ENCODE results near the gene NUDT3.
"Not testable (repeated sequence)": the region's sequence is repeated elsewhere in the genome, so short reads cannot be mapped to it uniquely, and the experiment has no call there.

Gene NUDT3

GRCh38 chr6:34392497-34393190 is at the start of gene NUDT3:
Gene NUDT3, minus strand, starts transcription at chr6:34392669. Its CDS starts 307 bp downstream, at chr6:34392362.
- DNase-seq = peak; percentile 95

DNA sequence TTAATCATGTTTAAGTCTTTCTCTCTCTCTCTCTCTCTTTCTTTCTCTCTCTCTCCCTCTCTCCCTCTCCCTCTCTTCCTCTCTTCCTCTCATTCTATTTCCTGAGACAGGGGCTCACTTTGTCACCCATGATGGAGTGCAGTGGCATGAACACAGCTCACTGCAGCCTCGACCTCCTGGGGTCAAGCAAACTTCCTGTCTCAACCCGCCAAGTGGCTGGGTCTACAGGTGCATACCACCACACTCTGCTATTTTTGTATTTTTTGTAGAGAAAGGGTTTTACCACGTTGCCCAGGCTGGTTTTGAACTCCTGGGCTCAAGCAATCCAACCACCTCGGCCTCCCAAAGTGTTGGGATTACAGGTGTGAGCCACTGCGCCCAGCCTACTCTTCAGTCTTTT is 49.1 kb upstream of the NUDT3 start:
- no peak for DNase-seq

- DNase-seq = no peak
Observed at GRCh38 chr6:34439442-34439841, 47.0 kb upstream of the NUDT3 start.

DNA sequence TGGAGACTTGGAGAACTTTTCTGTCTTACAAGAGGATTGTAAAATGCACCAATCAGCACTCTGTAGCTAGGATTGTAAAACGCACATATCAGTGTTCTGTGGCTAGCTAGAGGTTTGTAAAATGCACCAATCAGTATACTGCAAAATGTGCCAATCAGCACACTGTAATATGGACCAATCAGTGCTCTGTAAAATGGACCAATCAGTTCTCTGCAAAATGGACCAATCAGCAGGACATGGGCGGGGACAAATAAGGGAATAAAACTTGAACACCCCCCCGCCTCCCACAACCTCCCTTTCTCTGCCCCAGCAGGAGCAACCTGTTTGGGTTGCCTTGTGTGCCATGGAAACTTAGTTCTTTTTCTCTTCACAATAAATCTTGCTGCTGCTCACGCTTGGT is 46.2 kb upstream of the NUDT3 start:
- DNase-seq = no peak

DNA sequence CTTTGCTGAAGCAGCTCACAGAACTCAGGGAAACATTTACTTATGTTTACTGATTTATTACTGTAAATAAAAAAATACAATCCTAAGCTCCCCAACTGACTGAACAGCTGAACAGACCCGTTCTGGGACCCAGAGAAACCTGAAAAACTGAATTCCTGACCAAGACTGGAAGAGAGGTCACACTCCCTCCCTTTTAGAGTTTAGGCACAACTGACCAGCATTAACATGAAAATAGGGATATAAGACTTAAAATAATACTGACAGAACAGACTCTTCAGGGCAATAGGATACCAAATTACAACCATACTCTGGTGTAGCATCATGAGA is 45.1 kb upstream of the NUDT3 start:
- DNase-seq = no peak

GRCh38 chr6:34436803-34437643 is 44.6 kb upstream of the NUDT3 start:
- no peak for DNase-seq

DNA sequence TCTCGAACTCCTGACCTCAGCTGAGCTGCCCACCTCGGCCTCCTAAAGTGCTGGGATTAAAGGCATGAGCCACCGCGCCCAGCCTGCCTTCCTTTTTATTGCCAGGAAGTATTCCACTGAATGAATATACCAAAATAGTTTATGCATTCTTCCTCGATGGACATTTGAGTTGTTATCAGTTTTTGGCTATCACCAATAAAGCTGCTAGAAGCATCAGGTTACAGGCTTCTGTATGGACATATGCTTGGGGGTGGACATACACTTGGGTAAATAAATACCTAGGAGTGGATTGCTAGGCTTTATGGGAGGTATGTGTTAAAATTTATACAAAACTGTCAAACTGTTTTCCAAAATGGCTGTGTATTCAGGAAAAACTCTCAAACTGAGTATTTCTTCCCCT is 43.4 kb upstream of the NUDT3 start:
- no peak for DNase-seq

DNA sequence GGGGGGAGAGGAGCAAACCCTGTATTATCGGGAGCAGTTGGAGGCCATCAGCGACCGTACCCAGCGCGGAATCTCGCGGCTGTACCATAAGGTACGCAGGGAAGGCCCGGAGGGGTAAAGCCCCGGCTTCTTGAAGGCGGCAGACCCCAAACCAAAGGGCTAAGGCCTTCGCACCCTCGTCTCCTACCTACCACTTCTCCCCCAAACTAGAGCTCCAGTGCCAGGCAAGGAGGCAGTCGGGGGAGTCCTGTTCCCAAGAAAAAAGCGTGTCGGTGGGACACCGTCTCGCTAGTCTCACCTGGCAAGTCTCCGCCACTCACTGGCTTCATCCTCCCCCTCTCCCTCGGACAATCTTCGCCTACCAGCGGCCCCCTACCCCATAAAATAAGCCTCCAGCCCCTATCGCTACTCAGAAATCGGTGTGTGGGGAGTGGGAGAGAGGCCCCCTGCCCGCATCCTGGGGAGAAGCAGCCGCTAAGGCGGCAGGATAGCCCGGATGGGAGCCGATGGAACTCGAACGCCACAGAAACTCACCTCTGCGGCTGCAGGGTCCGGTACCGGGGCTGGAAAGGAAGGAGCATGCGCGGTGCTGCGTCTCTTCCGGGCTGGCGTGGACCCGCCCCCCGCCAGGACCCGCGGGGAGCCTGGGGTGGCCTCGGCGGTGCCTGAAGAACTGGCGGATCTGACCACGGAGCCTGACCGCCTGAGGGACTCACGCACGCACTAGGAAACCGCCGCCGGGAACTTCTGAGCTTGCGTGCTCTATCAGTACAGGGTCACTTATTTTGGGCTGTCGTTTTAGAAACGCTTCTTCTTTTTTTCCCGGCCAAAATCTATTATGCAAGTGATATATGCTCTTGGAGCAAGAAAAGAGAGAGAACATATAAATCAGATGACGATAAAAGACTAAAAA is 33.3 kb upstream of the NUDT3 start, which contains the start of gene RPS10:
Gene RPS10 (minus strand): TSS at position 572 of the 913 bp plus-strand sequence. CDS start 848 bp downstream, outside the sequence.
- peak; percentile 97 for DNase-seq

DNA sequence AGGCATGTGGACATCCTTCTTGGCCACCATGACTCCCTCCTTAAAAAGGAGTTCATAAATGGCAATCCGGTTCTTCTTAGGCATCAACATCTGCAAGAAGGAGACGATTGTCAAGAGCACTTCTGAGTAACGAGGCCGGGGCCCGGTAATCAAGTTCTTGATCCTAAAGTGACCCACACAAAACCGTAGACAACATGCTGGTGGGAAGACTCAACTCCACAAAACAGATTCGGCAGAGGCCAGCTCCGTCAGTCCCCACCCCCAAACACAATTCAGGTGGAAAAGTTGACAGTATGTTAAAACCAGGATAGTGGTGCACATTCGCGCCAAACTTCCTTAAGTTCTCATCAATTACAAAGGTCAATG is 32.6 kb upstream of the NUDT3 start:
- no peak for DNase-seq

DNA sequence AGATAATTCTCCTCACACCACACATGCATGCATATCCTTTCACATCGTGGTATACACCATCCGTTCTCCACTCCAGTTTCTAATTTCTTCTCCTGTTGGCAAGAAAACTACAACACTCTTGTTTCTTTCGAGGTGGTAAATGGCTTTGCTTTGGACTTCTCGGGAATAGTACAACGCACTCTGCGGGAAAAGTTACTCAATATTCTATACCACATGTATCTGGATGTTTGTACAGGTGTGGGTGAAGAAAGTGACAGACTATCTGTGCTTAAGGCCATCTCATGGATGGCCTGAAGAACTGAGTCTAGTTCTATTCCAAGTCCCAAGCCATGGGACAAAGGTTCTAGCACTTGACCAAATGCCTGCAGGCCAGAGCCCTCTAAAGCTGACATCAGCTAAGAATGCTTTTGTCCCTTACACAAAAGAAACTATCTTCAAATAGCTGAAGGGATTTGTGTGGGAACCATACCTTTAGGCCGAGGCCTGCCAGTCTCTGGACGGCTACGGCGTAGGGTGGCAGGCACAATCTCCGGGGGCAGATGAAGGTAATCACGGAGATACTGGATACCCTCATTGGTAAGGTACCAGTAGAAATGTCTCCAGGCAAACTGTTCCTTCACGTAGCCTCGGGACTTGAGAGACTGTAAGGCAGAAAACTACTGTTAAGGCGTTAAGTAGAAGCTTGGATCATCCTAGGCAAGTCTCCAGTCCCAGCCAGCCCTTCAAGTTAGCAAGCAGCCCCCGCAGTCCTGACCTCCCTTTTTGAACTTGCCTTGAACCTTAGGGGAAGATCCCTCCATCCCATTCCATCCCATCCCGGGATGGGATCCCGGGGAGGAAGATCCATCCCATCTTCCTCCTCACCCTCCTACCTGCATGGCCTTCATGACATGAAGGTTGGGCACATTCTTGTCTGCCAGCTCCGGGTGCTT is 32.0 kb upstream of the NUDT3 start:
- DNase-seq = no peak

- DNase-seq = no peak
Observed at GRCh38 chr6:34423254-34423653, 30.8 kb upstream of the NUDT3 start.

GRCh38 chr6:34418367-34418766 is 25.9 kb upstream of the NUDT3 start:
- DNase-seq = no peak

GRCh38 chr6:34416877-34417371 is 24.5 kb upstream of the NUDT3 start:
- DNase-seq = no peak

GRCh38 chr6:34414999-34415858 is 22.8 kb upstream of the NUDT3 start:
- DNase-seq = no peak

GRCh38 chr6:34412643-34413214 is 20.3 kb upstream of the NUDT3 start:
- DNase-seq = no peak

GRCh38 chr6:34412016-34412415 is 19.5 kb upstream of the NUDT3 start:
- no peak for DNase-seq

DNA sequence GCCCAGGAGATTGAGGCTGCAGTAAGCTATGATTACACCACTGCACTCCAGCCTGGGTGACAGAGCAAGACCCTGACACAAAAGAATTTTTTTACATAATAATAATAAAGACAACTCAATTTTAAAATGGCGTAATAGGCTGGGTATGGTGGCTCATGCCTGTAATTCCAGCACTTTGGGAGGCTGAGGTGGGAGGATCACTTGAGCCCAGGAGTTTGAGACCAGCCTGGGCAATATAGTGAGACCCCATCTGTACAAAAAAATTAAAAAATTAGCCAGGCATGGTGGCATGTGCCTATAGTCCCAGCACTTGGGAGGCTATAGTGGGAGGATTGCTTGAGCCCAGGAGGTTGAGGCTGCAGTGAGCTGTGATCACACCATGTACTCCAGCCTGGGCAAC is 15.4 kb upstream of the NUDT3 start:
- not testable (repeated sequence) for DNase-seq

DNA sequence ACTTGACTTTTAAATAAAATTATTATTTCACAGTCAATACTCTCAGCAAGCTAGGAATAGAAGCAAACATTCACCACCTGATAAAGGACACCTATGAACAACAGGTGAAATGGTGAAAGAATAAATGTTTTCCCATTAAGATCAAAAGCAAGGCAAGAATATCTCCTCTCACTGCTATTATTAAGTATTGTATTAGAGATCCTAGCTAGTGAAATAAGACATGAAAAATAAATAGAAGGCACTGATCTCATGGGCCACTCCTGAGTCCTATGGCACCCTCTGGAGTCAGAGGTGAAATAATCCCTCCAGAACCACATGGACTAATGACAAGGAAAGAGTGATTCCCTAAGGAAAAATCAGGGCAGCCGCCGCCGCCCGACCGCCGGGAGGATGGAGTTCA is 4.0 kb upstream of the NUDT3 start:
- no peak for DNase-seq

- DNase-seq = no peak
Observed at GRCh38 chr6:34393966-34394305, 1.5 kb upstream of the NUDT3 start.

- DNase-seq = no peak
Observed at GRCh38 chr6:34393191-34393965, 909 bp upstream of the NUDT3 start.

Data from activated CD4-positive, CD25-positive, alpha-beta regulatory T cell treated with anti-CD3 and anti-CD28 coated beads, Interleukin-2, amount 50 U/mL, for 72 hours (primary cell).